ENCODE measurements around the gene TECTB.

The TECTB gene

GRCh38 chr10:112346774-112347173 lies 63.6 kb downstream of the TECTB start:
- DNase-seq (ENCODE audit: low spot score): no peak

GRCh38 chr10:112347709-112348671 lies 64.8 kb downstream of the TECTB start:
- no peak for DNase-seq (ENCODE audit: low spot score)

GRCh38 chr10:112348759-112349158 lies 65.6 kb downstream of the TECTB start:
- DNase-seq (ENCODE audit: low spot score): no peak

- DNase-seq (ENCODE audit: low spot score): no peak
Measured at GRCh38 chr10:112349521-112350085, 66.4 kb downstream of the TECTB start.

GRCh38 chr10:112351146-112351545 lies 67.9 kb downstream of the TECTB start:
- no peak for DNase-seq (ENCODE audit: low spot score)

GRCh38 chr10:112352044-112352443 lies 68.8 kb downstream of the TECTB start:
- no peak for DNase-seq (ENCODE audit: low spot score)

GRCh38 chr10:112353046-112353445 lies 69.8 kb downstream of the TECTB start:
- no peak for DNase-seq (ENCODE audit: low spot score)

Measured in iPS-NIHi11 (cell line).